Stomach (tissue), 4 donors: ENCODE measurements around the gene SHMT2.

ENCODE experiments used
- CTCF ChIP-seq, 7 experiments: fragments of 450-650 bp in 4 of 7; fragments of 200-600 bp in 3 of 7; sonication (generic) in 3 of 7; IDR thresholded peaks; one replicate each; pipeline ENCODE4 v1.5.1; 2016 to 2019; ENCODE audit warnings: antibody characterized with exemption in 7 of 7, control low read depth in 2 of 7, mild to moderate bottlenecking in 1 of 7
- EP300 ChIP-seq: sonication (generic); formaldehyde crosslinking; IDR thresholded peaks from one replicate; pipeline ENCODE4 v1.6.1; 2017; ENCODE audit warnings: antibody characterized with exemption
- POLR2A ChIP-seq, 4 donors: fragments of 450-650 bp; IDR thresholded peaks; one replicate each; pipeline ENCODE4 v1.6.1; 2016; ENCODE audit warnings: antibody characterized with exemption in 4 of 4, control low read depth in 2 of 4, mild to moderate bottlenecking in 1 of 4, moderate library complexity in 1 of 4
- POLR2AphosphoS5 ChIP-seq, 3 donors: sonication (generic); formaldehyde crosslinking; IDR thresholded peaks; one replicate each; pipeline ENCODE4 v1.6.1; 2016; ENCODE audit warnings: antibody characterized with exemption in 3 of 3

GRCh38 chr12:57272337-57273151 is 43.0 kb downstream of the SHMT2 start:
- TF ChIP-seq POLR2A (IDR thresholded peaks at IDR 0.05) = no peak
- TF ChIP-seq POLR2AphosphoS5 (IDR thresholded peaks at IDR 0.05) = no peak
- TF ChIP-seq EP300 = no peak
- no peak for TF ChIP-seq CTCF (IDR thresholded peaks at IDR 0.05)
